Fibroblast of villous mesenchyme (primary cell): ENCODE measurements around the gene MMADHC. TPM values are rescaled to one million over a fixed set of nuclear protein-coding genes. Genes with fewer than 3 reads are reported as not detected.
A peak's percentile ranks its signal among the peaks of the same experiment; 100 is the strongest.

Source experiments
- DNase-seq: peaks from one replicate; pipeline ENCODE4 v3.0.0-alpha.2; 2010; ENCODE audit warnings: low read depth
- H3K4me3 ChIP-seq: 2 replicates; pipeline ENCODE4 v1.5.1; 2011; ENCODE audit warnings: low read depth, mild to moderate bottlenecking, low read length
- total RNA-seq: library from RNA; depleted of rRNA; stranded (reverse); fragments of >200 nt; gene quantifications from 2 replicates; pipeline ENCODE4 v1.2.3, GENCODE V29; 2012
- TF ChIP-seq, protein P1 (sequence below): IDR thresholded peaks from 2 replicates; pipeline ENCODE4 v1.5.1; 2012; ENCODE audit warnings: low read depth, mild to moderate bottlenecking, low read length; ENCODE audit not compliant: insufficient read depth

MMADHC gene
- total RNA-seq, 1 donor, result 265 TPM

DNA sequence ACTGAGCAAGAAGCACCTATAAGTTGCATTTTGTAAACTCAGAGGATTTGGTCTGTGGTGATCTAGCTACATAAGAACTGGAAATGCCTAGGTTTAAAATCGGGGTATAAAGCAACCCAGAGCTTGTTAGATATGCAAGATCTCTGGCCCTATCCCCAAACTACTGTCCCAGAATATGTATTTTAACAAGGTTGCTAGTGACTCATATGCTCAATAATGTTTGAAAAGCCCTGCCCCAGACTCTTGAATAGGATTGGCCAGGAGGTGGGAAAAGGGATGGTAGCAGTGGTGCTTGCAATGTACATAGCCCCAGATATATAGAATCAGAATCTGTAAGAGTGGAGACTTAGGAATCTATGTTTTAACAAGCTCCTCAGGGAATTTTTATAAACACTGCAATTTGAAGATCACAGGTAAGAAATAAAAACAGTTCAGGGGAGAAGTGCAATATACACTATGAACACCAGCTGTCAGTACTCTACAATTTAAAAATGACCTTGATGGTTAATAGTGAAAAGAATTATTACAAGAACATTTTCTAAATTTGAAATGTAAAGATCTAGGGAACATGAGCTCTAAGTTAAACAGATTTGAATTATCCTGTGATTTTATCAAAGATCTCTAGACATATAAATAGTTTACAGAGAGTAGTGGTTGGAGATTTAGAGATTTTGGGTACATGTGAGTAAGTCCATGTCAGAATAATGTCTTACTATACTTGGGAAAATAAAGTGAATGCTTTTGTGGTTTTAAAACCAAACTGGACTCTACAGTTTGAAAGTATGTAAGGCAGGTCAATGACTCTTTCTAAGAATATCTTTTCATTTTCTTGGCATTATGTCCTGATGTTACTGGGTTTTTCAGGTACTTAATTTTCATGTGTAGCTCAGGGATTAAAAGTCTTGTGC is 7.7 kb upstream of the MMADHC start:
- TF ChIP-seq, protein P1, sequence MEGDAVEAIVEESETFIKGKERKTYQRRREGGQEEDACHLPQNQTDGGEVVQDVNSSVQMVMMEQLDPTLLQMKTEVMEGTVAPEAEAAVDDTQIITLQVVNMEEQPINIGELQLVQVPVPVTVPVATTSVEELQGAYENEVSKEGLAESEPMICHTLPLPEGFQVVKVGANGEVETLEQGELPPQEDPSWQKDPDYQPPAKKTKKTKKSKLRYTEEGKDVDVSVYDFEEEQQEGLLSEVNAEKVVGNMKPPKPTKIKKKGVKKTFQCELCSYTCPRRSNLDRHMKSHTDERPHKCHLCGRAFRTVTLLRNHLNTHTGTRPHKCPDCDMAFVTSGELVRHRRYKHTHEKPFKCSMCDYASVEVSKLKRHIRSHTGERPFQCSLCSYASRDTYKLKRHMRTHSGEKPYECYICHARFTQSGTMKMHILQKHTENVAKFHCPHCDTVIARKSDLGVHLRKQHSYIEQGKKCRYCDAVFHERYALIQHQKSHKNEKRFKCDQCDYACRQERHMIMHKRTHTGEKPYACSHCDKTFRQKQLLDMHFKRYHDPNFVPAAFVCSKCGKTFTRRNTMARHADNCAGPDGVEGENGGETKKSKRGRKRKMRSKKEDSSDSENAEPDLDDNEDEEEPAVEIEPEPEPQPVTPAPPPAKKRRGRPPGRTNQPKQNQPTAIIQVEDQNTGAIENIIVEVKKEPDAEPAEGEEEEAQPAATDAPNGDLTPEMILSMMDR, result peak; percentile 47
- H3K4me3 ChIP-seq, result no peak overlapping the region
- DNase-seq, result peak; percentile 46

DNA sequence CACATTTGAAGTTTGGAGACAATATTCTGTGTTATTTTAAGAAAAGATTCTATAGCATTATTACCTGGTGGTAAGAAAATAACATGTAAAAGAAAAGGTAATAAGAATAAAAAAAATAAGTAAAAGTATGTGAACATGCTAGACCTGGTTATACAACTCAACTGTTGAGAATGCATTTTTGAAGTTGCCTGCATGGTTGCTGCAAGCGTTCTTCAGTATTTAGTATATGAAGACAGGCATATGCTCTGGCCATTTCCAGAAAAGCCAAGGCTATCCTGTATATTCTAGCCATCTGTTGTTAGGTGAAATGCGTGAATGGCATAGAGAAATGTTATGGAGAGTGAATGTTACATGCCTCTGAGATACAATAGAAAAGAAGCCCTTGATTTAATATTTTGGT is 6.8 kb upstream of the MMADHC start:
- no peak for DNase-seq
- TF ChIP-seq, protein P1, result no peak
- H3K4me3 ChIP-seq, result no peak overlapping the region

GRCh38 chr2:149587950-149588487 is 444 bp upstream of the MMADHC start:
- DNase-seq, result no peak
- peak overlapping the region; percentile 97 for H3K4me3 ChIP-seq
- TF ChIP-seq, protein P1, result no peak

GRCh38 chr2:149586898-149587219 is 716 bp downstream of the MMADHC start:
- DNase-seq, result no peak
- H3K4me3 ChIP-seq, result peak overlapping the region; percentile 97
- TF ChIP-seq, protein P1, result no peak

DNA sequence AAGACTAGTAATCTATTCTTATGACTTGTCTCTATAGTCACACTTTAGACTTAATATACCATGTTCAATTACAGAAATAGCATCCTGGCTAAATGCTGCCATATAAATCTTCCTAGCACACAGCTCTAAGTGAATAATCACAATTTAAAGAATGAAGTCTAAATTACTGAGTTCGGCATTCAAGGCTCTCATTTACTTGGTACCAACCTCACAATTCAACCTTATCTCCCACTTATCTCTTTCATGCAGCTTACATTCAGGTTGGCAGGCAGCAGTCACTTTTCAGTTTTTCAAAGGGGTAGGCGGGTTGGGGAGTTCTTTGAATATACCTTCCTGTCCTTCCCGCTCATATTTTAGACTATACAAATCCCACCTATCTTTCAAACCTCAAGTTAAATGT is 1.5 kb downstream of the MMADHC start:
- H3K4me3 ChIP-seq, result peak overlapping the region; percentile 97
- TF ChIP-seq, protein P1, result no peak
- DNase-seq, result no peak

GRCh38 chr2:149585166-149585885 is 2.2 kb downstream of the MMADHC start:
- TF ChIP-seq, protein P1, result no peak
- no peak for DNase-seq
- H3K4me3 ChIP-seq, result peak overlapping the region; percentile 97
